Measurements from ENCODE around the gene CGB5.

The CGB5 gene

GRCh38 chr19:49006905-49007304 is 36.7 kb upstream of the CGB5 start:
- 0 out of 2 replicates have a peak overlapping the region, but pooled peaks have one; percentile 12 for H3K27ac ChIP-seq
- CTCF ChIA-PET = interaction anchor here (1.1 kb wide), 1 partner anchor 14 kb away, joined by 4 read pairs; the partner anchor contains the start of genes GYS1 and RUVBL2
- DNase-seq (ENCODE audit: low spot score) = no peak
- POLR2A ChIA-PET (ENCODE audit: low non-redundant PET) = no interaction called here
- no peak for TF ChIP-seq CTCF (conservative IDR thresholded peaks at IDR 0.05; ENCODE audit: low read depth)

GRCh38 chr19:49009828-49010227 is 33.8 kb upstream of the CGB5 start:
- no peak overlapping the region for H3K27ac ChIP-seq
- no peak for TF ChIP-seq CTCF (conservative IDR thresholded peaks at IDR 0.05; ENCODE audit: low read depth)
- ChIA-PET CTCF (interaction anchor here (0.5 to 1.3 kb wide), 3 partner anchors 12 to 107 kb away, joined by 3 to 6 read pairs (median 3); no protein-coding TSS in a partner anchor), POLR2A (ENCODE audit: low non-redundant PET) (no interaction called here)
- DNase-seq (ENCODE audit: low spot score) = no peak

GRCh38 chr19:49010453-49010852 is 33.2 kb upstream of the CGB5 start:
- ChIA-PET POLR2A (ENCODE audit: low non-redundant PET) (no interaction called here), CTCF (interaction anchor here (0.5 kb wide), 1 partner anchor 16 kb away, joined by 6 read pairs; no protein-coding TSS in a partner anchor)
- no peak overlapping the region for H3K27ac ChIP-seq
- no peak for TF ChIP-seq CTCF (conservative IDR thresholded peaks at IDR 0.05; ENCODE audit: low read depth)
- DNase-seq (ENCODE audit: low spot score) = no peak

GRCh38 chr19:49011194-49011593 is 32.5 kb upstream of the CGB5 start:
- no peak for TF ChIP-seq CTCF (conservative IDR thresholded peaks at IDR 0.05; ENCODE audit: low read depth)
- ChIA-PET CTCF (interaction anchor here (2.5 kb wide), 1 partner anchor 11 kb away, joined by 10 read pairs; no protein-coding TSS in a partner anchor), POLR2A (ENCODE audit: low non-redundant PET) (no interaction called here)
- H3K27ac ChIP-seq = peak overlapping the region; percentile 32; the same call in 1 of the 2 replicates
- no peak for DNase-seq (ENCODE audit: low spot score)

- no peak for TF ChIP-seq CTCF (conservative IDR thresholded peaks at IDR 0.05; ENCODE audit: low read depth)
- ChIA-PET POLR2A (ENCODE audit: low non-redundant PET) (interaction anchor here (0.7 kb wide), 2 partner anchors 36 to 843 kb away, joined by 3 to 4 read pairs; no protein-coding TSS in a partner anchor), CTCF (no interaction called here)
- peak overlapping the region; percentile 56 for H3K27ac ChIP-seq
- peak; percentile 50 for DNase-seq (ENCODE audit: low spot score)
These were observed 29.4 kb upstream of the CGB5 start for GRCh38 chr19:49014123-49014869.

DNA sequence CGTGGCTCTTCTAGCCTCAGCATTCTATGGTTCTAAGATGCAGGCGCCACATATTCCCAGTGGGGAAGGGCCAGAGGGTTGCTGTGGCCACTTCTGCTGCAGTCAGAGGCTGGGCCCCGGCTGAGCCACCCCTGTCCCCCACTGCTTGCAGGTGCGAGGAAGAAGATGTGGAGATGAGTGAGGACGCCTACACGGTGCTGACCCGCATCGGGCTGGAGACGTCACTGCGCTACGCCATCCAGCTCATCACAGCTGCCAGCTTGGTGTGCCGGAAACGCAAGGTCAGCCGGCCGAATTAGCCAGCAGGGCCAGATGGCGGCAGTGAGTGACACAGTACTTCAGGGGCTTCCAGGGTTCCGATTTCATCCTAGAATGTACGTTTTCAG is 28.8 kb upstream of the CGB5 start:
- no peak for DNase-seq (ENCODE audit: low spot score)
- H3K27ac ChIP-seq = peak overlapping the region; percentile 56
- ChIA-PET POLR2A (ENCODE audit: low non-redundant PET) (no interaction called here), CTCF (interaction anchor here (1.0 kb wide), 1 partner anchor 54 kb away, joined by 3 read pairs; no protein-coding TSS in a partner anchor)
- TF ChIP-seq CTCF (conservative IDR thresholded peaks at IDR 0.05; ENCODE audit: low read depth) = no peak
